Aorta (tissue), 5 donors: ENCODE data around the gene PSMB5. TPM values are rescaled to one million over a fixed set of nuclear protein-coding genes. Genes with fewer than 3 reads are reported as not detected.

Experiments
- ATAC-seq: fragments of 200-7000 bp; cut with Tn5 transposase; one replicate; pipeline ENCODE4 v1.9.1; 2022; ENCODE audit warnings: moderate library complexity; ENCODE audit not compliant: low FRiP score
- DNase-seq, 2 donors: peaks; one replicate each; pipeline ENCODE4 v3.0.0-alpha.2; 2020
- H3K27ac ChIP-seq, 2 donors: one replicate each; pipeline ENCODE4 v1.5.1; 2013; ENCODE audit warnings: low read length in 2 of 2, mild to moderate bottlenecking in 2 of 2, moderate library complexity in 2 of 2, control low read depth in 1 of 2, inconsistent platforms in 1 of 2, low read depth in 1 of 2
- H3K27me3 ChIP-seq, 2 donors: one replicate each; pipeline ENCODE4 v1.6.1; 2013; ENCODE audit warnings: control low read depth in 1 of 2, low read length in 1 of 2, mild to moderate bottlenecking in 1 of 2, moderate library complexity in 1 of 2; ENCODE audit not compliant: insufficient read depth in 2 of 2, control insufficient read depth in 1 of 2
- H3K36me3 ChIP-seq, 2 donors: one replicate each; pipeline ENCODE4 v1.6.1; 2013; ENCODE audit warnings: control low read depth in 1 of 2, low read length in 1 of 2, mild to moderate bottlenecking in 1 of 2; ENCODE audit not compliant: insufficient read depth in 2 of 2, control insufficient read depth in 1 of 2
- H3K4me1 ChIP-seq, 2 donors: one replicate each; pipeline ENCODE4 v1.6.1; 2013; ENCODE audit warnings: low read length in 2 of 2, control low read depth in 1 of 2, mild to moderate bottlenecking in 1 of 2, moderate library complexity in 1 of 2; ENCODE audit not compliant: insufficient read depth in 2 of 2, control insufficient read depth in 1 of 2
- H3K4me3 ChIP-seq, 2 donors: one replicate each; pipeline ENCODE4 v1.5.1; 2013; ENCODE audit warnings: low read length in 2 of 2, control low read depth in 1 of 2, mild to moderate bottlenecking in 1 of 2
- H3K9me3 ChIP-seq: one replicate; pipeline ENCODE4 v1.6.1; 2013; ENCODE audit warnings: mild to moderate bottlenecking, low read length; ENCODE audit not compliant: control insufficient read depth
- WGBS, 2 donors: extraction: QIAGEN DNeasy Blood & Tissue Kit; methylation state at CpG; one replicate each; pipeline ENCODE4 v1.1.7; 2013; 5-methylcytosine and 5-hydroxymethylcytosine counted together
- intact Hi-C, 2 donors: fragments of 100-400 bp; cut with DNase I; formaldehyde crosslinking; loops; one replicate each; pipeline versions ENCODE4 v1.14.2 to v1.15.0; 2022
- polyA plus RNA-seq, 2 donors: library from polyadenylated mRNA; stranded (reverse); fragments of 200-250 nt; gene quantifications; one replicate each; pipeline ENCODE4 v1.2.3, GENCODE V29; 2013
- total RNA-seq, 2 donors: library from RNA; stranded (reverse); fragmentation: NEBNext Ultra II Directional; extraction: Animal tissue kit (Norgen Biotek cat#: 25700); gene quantifications; one replicate each; pipeline ENCODE4 v1.2.1, GENCODE V29; 2021
- donor health status: healthy with polysubstance abuse.
- donor health status: Bipolar disorder and iron deficiency.
- donor health status: DM: no; HTN: no; CAD: no.
- donor health status: DM: no; HTN: no; CAD: no.
- donor health status: DM: yes; HTN: yes; CAD: no.

The PSMB5 gene
- total and polyA plus RNA-seq, 4 donors, result 67.7 to 116 (median 85.8) TPM

- DNase-seq (peak in 1 of 2 donors; percentile 61), ATAC-seq (no peak)
- Histone ChIP-seq H3K27ac (no peak overlapping the region), H3K36me3 (no peaks in the 10 kb centered on the region), H3K4me3 (no peak overlapping the region), H3K27me3 (no peaks in the 10 kb centered on the region), H3K4me1 (no peaks in the 10 kb centered on the region), H3K9me3 (no peaks in the 10 kb centered on the region)
- intact Hi-C loops, result no loop called here
- 77% methylated on average over 62 to 85 of the region's 85 CpGs for WGBS, 2 donors
Observed at GRCh38 chr14:23047751-23048693, 13.3 kb upstream of the PSMB5 start.

- DNase-seq (peak in 1 of 2 donors; percentile 66), ATAC-seq (no peak)
- Histone ChIP-seq H3K27me3 (no peaks in the 10 kb centered on the region), H3K36me3 (no peaks in the 10 kb centered on the region), H3K4me3 (no peak overlapping the region), H3K9me3 (no peaks in the 10 kb centered on the region), H3K4me1 (no peaks in the 10 kb centered on the region), H3K27ac (no peak overlapping the region)
- intact Hi-C loops, result no loop called here
- WGBS, 2 donors, result 70 to 72% methylated on average over 5 to 6 of the region's 6 CpGs
Observed at GRCh38 chr14:23047034-23047634, 12.4 kb upstream of the PSMB5 start.

DNA sequence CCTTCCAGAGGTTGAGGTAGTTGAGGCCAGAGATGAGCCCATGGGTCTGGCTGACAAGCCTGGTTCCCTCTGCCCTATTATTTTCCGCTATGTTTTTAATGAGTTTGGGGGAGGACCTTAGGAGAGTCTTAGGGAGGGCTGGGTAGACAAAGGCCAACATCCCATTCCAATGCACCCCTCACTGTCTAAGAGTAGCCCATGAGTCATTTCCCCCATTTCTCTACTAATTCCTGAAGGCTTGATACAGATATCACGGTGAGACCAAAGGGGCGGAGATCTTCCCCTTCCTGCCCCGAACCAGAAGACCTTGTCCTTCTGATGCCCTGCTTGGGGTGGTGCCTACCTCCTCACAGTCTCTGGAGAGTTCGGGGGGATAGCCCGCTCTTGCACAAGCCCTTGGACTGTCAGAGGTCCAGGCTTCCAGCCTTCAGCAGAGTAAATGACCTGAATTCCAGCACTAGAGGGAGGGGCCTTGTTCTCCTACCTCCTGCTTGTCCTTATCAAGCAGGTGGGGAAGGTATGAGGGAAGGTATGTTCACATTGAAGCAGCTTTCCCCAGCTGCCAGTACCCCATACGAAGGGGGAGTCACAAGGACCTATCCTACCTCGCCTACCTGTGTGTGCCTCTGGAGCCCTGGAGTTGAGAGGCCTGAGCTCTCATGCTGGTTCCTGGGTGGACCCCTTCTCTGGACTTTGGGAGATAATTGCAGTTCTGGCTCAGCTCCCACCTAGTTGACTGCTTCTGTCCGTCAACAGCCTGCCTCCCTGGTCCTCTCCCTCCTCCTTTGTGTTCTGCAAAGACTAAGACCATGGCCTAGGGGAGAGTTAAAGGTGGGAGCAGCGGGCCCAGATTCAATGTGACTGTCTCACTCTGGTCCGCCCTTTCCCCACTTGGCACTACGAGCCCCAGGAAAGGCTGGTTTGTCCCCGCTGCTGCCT, 11.0 kb upstream of the PSMB5 start:
- peak in 1 of 2 donors; percentile 48 for DNase-seq
- 88 to 89% methylated on average over 13 of the region's 13 CpGs for whole genome bisulfite sequencing, 2 donors

GRCh38 chr14:23044840-23045239, 10.1 kb upstream of the PSMB5 start:
- no peak overlapping the region for H3K27ac ChIP-seq
- 93 to 95% methylated on average over 8 of the region's 8 CpGs for WGBS, 2 donors
- H3K4me1 ChIP-seq, result no peaks in the 10 kb centered on the region
- DNase-seq (peak in 1 of 2 donors; percentile 24), ATAC-seq (no peak)
- H3K27me3 ChIP-seq, result no peaks in the 10 kb centered on the region
- no peaks in the 10 kb centered on the region for H3K36me3 ChIP-seq
- intact Hi-C loops, result no loop called here
- no peaks in the 10 kb centered on the region for H3K9me3 ChIP-seq
- no peak overlapping the region for H3K4me3 ChIP-seq

More for the DNA sequence above, 11.0 kb upstream of the PSMB5 start:
- no peak overlapping the region for H3K27ac ChIP-seq
- H3K4me1 ChIP-seq, result no peaks in the 10 kb centered on the region
- H3K9me3 ChIP-seq, result no peaks in the 10 kb centered on the region
- ATAC-seq, result no peak
- no peaks in the 10 kb centered on the region for H3K27me3 ChIP-seq
- no peak overlapping the region for H3K4me3 ChIP-seq
- no peaks in the 10 kb centered on the region for H3K36me3 ChIP-seq
- intact Hi-C loops, result no loop called here

DNA sequence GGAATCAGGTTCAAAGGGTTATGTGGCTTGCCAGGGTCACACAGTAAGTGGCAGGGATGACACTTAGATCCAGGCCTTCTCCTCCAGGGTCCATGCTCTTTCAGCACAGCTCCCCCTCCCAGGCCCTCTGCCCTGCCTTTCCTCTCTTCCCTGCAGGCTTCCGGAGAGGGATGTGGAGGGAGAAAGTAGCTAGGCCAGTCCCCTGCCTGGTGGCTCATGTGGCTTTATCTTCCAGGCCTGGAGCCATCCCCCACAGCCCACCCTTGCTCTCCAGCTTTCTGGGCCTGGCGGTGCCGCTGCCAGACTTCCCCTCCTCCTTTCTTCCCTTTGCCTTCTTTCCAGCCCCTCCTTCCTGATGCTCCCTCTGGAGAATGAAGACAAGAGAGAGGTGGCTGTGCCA, 9.1 kb upstream of the PSMB5 start:
- ATAC-seq (no peak), DNase-seq (peak in 1 of 2 donors; percentile 52)
- Histone ChIP-seq H3K27me3 (no peaks in the 10 kb centered on the region), H3K27ac (no peak overlapping the region), H3K4me3 (no peak overlapping the region), H3K9me3 (no peaks in the 10 kb centered on the region), H3K36me3 (no peaks in the 10 kb centered on the region), H3K4me1 (no peaks in the 10 kb centered on the region)
- intact Hi-C loops, result no loop called here
- WGBS, 2 donors, result 85 to 92% methylated on average over 3 of the region's 3 CpGs

- Histone ChIP-seq H3K27ac (no peak overlapping the region), H3K36me3 (no peaks in the 10 kb centered on the region), H3K4me1 (no peaks in the 10 kb centered on the region), H3K27me3 (no peaks in the 10 kb centered on the region), H3K4me3 (no peak overlapping the region), H3K9me3 (no peaks in the 10 kb centered on the region)
- ATAC-seq (no peak), DNase-seq (peak in 1 of 2 donors; percentile 25)
- 67 to 74% methylated on average over 6 of the region's 6 CpGs for WGBS, 2 donors
- intact Hi-C loops, result no loop called here
Observed at GRCh38 chr14:23043145-23043544, 8.4 kb upstream of the PSMB5 start.

- H3K4me3 ChIP-seq, result no peak within 1 kb of the TSS
- H3K9me3 ChIP-seq, result no peaks in the 10 kb centered on the region
- no peak within 1 kb of the TSS for H3K27ac ChIP-seq
- H3K36me3 ChIP-seq, result no peaks in the 10 kb centered on the region
- no peaks in the 10 kb centered on the region for H3K4me1 ChIP-seq
- intact Hi-C loops, result no loop called here
- H3K27me3 ChIP-seq, result no peaks in the 10 kb centered on the region
- ATAC-seq, result peak; percentile 21
- 92 to 94% methylated on average over 36 of the region's 36 CpGs for WGBS, 2 donors
- DNase-seq, result peak in 1 of 2 donors; percentile 68
Observed at GRCh38 chr14:23042162-23042965, 7.7 kb upstream of the PSMB5 start, which contains the start of gene PSMB11. PSMB11 (plus strand) TSS chr14:23042212; CDS start chr14:23042226, 14 bp downstream.

DNA sequence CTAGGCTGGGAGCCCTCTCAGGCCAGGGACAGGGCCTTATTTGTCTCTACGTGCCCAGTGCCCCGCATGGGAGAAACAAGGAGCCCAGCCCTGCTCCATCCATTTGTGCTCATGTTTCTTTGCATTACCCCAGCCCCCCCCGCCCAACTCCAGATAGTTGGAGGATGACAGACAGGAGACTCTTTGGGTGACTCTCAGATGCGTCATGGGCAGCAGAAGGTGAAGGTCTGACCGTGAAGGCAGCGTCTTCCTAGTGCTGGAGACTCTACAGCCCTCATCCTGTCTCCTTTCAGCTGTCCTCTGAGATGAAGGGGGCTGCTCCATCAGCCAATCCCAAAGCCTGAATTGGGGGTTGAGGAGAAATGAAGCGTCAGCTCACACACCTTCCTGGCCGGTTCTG, 7.0 kb upstream of the PSMB5 start:
- no peaks in the 10 kb centered on the region for H3K9me3 ChIP-seq
- H3K4me3 ChIP-seq, result no peak overlapping the region
- no peak overlapping the region for H3K27ac ChIP-seq
- H3K4me1 ChIP-seq, result no peaks in the 10 kb centered on the region
- no peaks in the 10 kb centered on the region for H3K36me3 ChIP-seq
- intact Hi-C loops, result no loop called here
- 81 to 85% methylated on average over 8 of the region's 8 CpGs for WGBS, 2 donors
- H3K27me3 ChIP-seq, result no peaks in the 10 kb centered on the region
- ATAC-seq (no peak), DNase-seq (peak in 1 of 2 donors; percentile 51)
